ENCODE data around the gene ZNF420.
"Not testable (repeated sequence)": the region's sequence is repeated elsewhere in the genome, so short reads cannot be mapped to it uniquely, and the experiment has no call there.

Gene ZNF420

DNA sequence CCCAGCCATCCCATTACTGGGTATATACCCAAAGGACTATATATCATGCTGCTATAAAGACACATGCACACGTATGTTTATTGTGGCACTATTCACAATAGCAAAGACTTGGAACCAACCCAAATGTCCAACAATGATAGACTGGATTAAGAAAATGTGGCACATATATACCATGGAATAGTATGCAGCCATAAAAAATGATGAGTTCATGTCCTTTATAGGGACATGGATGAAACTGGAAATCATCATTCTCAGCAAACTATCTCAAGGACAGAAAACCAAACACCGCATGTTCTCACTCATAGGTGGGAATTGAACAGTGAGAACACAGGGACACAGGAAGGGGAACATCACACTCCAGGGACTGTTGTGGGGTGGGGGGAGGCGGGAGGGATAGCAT is 43.9 kb downstream of the ZNF420 start:
- TF ChIP-seq, protein P1, sequence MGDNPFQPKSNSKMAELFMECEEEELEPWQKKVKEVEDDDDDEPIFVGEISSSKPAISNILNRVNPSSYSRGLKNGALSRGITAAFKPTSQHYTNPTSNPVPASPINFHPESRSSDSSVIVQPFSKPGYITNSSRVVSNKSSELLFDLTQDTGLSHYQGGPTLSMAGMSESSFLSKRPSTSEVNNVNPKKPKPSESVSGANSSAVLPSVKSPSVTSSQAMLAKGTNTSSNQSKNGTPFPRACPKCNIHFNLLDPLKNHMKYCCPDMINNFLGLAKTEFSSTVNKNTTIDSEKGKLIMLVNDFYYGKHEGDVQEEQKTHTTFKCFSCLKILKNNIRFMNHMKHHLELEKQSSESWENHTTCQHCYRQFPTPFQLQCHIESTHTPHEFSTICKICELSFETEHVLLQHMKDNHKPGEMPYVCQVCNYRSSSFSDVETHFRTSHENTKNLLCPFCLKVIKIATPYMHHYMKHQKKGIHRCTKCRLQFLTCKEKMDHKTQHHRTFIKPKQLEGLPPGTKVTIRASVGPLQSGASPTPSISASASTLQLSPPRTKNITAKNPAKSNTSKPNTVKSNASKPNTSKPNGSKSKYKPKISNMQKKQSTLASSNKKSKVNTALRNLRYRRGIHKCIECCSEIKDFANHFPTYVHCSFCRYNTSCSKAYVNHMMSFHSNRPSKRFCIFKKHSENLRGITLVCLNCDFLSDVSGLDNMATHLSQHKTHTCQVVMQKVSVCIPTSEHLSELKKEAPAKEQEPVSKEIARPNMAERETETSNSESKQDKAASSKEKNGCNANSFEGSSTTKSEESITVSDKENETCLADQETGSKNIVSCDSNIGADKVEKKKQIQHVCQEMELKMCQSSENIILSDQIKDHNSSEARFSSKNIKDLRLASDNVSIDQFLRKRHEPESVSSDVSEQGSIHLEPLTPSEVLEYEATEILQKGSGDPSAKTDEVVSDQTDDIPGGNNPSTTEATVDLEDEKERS (tag by site-specific recombination; IDR thresholded peaks at IDR 0.05): peak; percentile 74; the same call in 1 of the 2 replicates
- peak; percentile 96 for TF ChIP-seq ZNF146 (tag by site-specific recombination; IDR thresholded peaks at IDR 0.05)
- CTCF ChIA-PET; H3K27ac ChIP-seq (ENCODE audit: extremely low read depth, low read depth, low read length); POLR2A ChIA-PET; H3K4me3 ChIP-seq (ENCODE audit: low read depth, low read length); H3K36me3 ChIP-seq (ENCODE audit: control insufficient read depth in 2 of 2, insufficient read depth in 1 of 2, low read length in 2 of 2); H3K4me1 ChIP-seq (ENCODE audit: control insufficient read depth, insufficient read depth, low read length): not testable (repeated sequence)
- peaks cover 27% of the 10 kb centered on the region for H3K9me3 ChIP-seq (ENCODE audit: control insufficient read depth, insufficient read depth, low read depth, low read length)

DNA sequence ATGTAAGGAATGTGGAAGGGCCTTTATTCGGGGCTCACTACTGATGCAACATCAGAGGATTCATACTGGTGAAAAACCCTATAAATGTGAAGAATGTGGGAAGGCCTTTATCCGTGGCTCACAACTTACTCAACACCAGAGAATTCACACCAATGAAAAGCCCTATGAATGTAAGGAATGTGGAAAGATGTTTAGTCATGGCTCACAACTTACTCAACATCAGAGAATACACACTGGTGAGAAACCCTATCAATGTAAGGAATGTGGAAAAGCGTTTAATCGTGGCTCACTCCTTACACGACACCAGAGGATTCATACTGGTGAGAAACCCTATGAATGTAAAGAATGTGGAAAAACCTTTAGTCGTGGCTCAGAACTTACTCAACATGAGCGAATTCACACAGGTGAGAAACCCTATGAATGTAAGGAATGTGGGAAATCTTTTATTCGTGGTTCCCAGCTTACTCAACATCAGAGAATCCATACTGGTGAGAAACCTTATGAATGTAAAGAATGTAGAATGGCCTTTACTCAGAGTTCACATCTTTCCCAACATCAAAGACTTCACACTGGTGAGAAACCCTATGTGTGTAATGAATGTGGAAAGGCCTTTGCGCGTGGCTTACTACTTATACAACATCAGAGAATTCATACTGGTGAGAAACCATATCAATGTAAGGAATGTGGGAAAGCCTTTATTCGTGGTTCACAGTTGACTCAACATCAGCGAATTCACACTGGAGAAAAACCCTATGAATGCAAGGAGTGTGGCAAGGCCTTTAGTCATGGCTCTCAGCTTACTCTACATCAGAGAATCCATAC is 50.0 kb downstream of the ZNF420 start:
- Histone ChIP-seq H3K4me3 (ENCODE audit: low read depth, low read length) (no peak overlapping the region), H3K9me3 (ENCODE audit: control insufficient read depth, insufficient read depth, low read depth, low read length) (peaks cover 46% of the 10 kb centered on the region), H3K4me1 (ENCODE audit: control insufficient read depth, insufficient read depth, low read length) (no peaks in the 10 kb centered on the region), H3K27ac (ENCODE audit: extremely low read depth, low read depth, low read length) (no peak overlapping the region), H3K36me3 (ENCODE audit: control insufficient read depth in 2 of 2, insufficient read depth in 1 of 2, low read length in 2 of 2) (peaks cover 15 to 28% of the 10 kb centered on the region in 2 experiments; a peak in 2 of 3 replicates)
- CTCF ChIA-PET: interaction anchor here (0.6 to 1.3 kb wide), 3 partner anchors 98 to 325 kb away, joined by 3 read pairs; no protein-coding TSS in a partner anchor
- POLR2A ChIA-PET: no interaction called here
- TF ChIP-seq ZNF114 (tag by site-specific recombination; IDR thresholded peaks at IDR 0.05) (no peak), ZNF174 (tag by site-specific recombination; IDR thresholded peaks at IDR 0.05) (no peak), ZNF416 (tag by site-specific recombination; IDR thresholded peaks at IDR 0.05) (no peak), GLIS1 (tag by site-specific recombination; IDR thresholded peaks at IDR 0.05) (no peak), MYNN (tag by site-specific recombination; IDR thresholded peaks at IDR 0.05; ENCODE audit: borderline replicate concordance) (no peak), GLI2 (tag by site-specific recombination; IDR thresholded peaks at IDR 0.05; ENCODE audit: borderline replicate concordance, low read depth) (no peak), KLF16 (tag by site-specific recombination; IDR thresholded peaks at IDR 0.05) (no peak), ZNF521 (tag by site-specific recombination; IDR thresholded peaks at IDR 0.05) (no peak), GFI1B (tag by site-specific recombination; IDR thresholded peaks at IDR 0.05) (no peak), ZNF776 (tag by site-specific recombination; IDR thresholded peaks at IDR 0.05; ENCODE audit: borderline replicate concordance) (no peak), TRIM28 (IDR thresholded peaks at IDR 0.05; ENCODE audit: borderline replicate concordance, low read length) (peak; percentile 100), ZNF510 (tag by site-specific recombination; IDR thresholded peaks at IDR 0.05; ENCODE audit: insufficient replicate concordance) (peak; percentile 3), ZNF768 (tag by site-specific recombination; IDR thresholded peaks at IDR 0.05) (no peak), ZNF391 (tag by site-specific recombination; IDR thresholded peaks at IDR 0.05; ENCODE audit: borderline replicate concordance, low read depth) (no peak), ZNF561 (tag by site-specific recombination; IDR thresholded peaks at IDR 0.05; ENCODE audit: borderline replicate concordance) (no peak), KLF9 (tag by site-specific recombination; IDR thresholded peaks at IDR 0.05; ENCODE audit: low read depth) (no peak)
- TF ChIP-seq, protein P2, sequence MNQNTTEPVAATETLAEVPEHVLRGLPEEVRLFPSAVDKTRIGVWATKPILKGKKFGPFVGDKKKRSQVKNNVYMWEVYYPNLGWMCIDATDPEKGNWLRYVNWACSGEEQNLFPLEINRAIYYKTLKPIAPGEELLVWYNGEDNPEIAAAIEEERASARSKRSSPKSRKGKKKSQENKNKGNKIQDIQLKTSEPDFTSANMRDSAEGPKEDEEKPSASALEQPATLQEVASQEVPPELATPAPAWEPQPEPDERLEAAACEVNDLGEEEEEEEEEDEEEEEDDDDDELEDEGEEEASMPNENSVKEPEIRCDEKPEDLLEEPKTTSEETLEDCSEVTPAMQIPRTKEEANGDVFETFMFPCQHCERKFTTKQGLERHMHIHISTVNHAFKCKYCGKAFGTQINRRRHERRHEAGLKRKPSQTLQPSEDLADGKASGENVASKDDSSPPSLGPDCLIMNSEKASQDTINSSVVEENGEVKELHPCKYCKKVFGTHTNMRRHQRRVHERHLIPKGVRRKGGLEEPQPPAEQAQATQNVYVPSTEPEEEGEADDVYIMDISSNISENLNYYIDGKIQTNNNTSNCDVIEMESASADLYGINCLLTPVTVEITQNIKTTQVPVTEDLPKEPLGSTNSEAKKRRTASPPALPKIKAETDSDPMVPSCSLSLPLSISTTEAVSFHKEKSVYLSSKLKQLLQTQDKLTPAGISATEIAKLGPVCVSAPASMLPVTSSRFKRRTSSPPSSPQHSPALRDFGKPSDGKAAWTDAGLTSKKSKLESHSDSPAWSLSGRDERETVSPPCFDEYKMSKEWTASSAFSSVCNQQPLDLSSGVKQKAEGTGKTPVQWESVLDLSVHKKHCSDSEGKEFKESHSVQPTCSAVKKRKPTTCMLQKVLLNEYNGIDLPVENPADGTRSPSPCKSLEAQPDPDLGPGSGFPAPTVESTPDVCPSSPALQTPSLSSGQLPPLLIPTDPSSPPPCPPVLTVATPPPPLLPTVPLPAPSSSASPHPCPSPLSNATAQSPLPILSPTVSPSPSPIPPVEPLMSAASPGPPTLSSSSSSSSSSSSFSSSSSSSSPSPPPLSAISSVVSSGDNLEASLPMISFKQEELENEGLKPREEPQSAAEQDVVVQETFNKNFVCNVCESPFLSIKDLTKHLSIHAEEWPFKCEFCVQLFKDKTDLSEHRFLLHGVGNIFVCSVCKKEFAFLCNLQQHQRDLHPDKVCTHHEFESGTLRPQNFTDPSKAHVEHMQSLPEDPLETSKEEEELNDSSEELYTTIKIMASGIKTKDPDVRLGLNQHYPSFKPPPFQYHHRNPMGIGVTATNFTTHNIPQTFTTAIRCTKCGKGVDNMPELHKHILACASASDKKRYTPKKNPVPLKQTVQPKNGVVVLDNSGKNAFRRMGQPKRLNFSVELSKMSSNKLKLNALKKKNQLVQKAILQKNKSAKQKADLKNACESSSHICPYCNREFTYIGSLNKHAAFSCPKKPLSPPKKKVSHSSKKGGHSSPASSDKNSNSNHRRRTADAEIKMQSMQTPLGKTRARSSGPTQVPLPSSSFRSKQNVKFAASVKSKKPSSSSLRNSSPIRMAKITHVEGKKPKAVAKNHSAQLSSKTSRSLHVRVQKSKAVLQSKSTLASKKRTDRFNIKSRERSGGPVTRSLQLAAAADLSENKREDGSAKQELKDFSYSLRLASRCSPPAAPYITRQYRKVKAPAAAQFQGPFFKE (tag by site-specific recombination; IDR thresholded peaks at IDR 0.05; ENCODE audit: borderline replicate concordance): no peak
- TF ChIP-seq, protein P1 (tag by site-specific recombination; IDR thresholded peaks at IDR 0.05): peak; percentile 86; the same call in 1 of the 2 replicates
- TF ChIP-seq, protein P3, sequence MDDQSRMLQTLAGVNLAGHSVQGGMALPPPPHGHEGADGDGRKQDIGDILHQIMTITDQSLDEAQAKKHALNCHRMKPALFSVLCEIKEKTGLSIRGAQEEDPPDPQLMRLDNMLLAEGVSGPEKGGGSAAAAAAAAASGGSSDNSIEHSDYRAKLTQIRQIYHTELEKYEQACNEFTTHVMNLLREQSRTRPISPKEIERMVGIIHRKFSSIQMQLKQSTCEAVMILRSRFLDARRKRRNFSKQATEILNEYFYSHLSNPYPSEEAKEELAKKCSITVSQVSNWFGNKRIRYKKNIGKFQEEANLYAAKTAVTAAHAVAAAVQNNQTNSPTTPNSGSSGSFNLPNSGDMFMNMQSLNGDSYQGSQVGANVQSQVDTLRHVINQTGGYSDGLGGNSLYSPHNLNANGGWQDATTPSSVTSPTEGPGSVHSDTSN (CRISPR knock-in tag; IDR thresholded peaks at IDR 0.05): no peak
